Heart left ventricle (tissue), 13 donors: Measurements from ENCODE around the gene ACVR2B.

ENCODE experiments used
- POLR2A ChIP-seq, 2 donors: fragments of 450-650 bp; IDR thresholded peaks; one replicate each; pipeline ENCODE4 v1.6.1; 2017; ENCODE audit warnings: antibody characterized with exemption in 2 of 2, mild to moderate bottlenecking in 2 of 2, moderate library complexity in 2 of 2
- TF ChIP-seq, protein P1 (sequence below), 12 donors: fragments of 200-600 bp; sonication (generic) in 4 of 12; IDR thresholded peaks; one replicate each; pipeline versions ENCODE4 v1.5.0 to v1.8.0; 2018 to 2022; ENCODE audit warnings: antibody characterized with exemption in 12 of 12, mild to moderate bottlenecking in 5 of 12
- donor health status: ischemic (EF 13 %, LVEDD 7.1; RV severe dilation, severe dysfunction).
- donor health status: DM: no; HTN: yes; CAD: no.
- donor health status: DM: no; HTN: no; CAD: no.
- donor health status: ischemic (EF 25% LVEDD 6.9; RV normal size, moderate dysfunction).
- donor health status: ischemic (EF 25% LVEDD 5.7; RV mildly dilated, moderate dysfunction).
- donor health status: ischemic (EF 35%, LVEDD 5.7; RV mildly dilated, moderate dysfunction).
- donor health status: nonischemic (EF 11% LVEDD 7.7; RV severe dilation, severe dysfunction).
- donor health status: DM: yes; HTN: yes; CAD: no.
- donor health status: PGD.
- donor health status: ischemic (EF 29% LVEDD 5.4; RV normal size, mild dysfunction).
- donor health status: nonischemic (EF 23%, LVEDD 6.1; RV moderate dilation, normal function).

DNA sequence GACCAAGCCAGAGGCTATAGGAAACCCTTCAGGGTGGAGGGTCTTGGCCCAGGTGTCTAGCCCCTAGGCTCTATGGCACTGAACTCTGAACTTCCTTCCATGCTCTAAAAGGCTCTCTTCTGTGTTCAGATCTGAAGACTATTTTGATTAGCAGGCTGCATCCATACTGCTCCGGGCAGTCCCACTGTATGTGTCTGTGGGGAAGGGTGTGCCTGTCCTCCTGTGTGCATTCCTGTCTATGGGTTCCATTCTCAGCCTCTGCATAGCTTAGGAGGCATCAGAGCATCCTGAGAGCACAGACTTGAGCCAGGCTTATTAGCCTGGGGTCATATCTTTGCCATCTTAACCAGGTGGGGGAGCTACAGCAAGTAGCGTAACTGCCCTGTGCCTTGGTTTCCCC is 80.5 kb downstream of the ACVR2B start:
- no peak for TF ChIP-seq POLR2A (IDR thresholded peaks at IDR 0.05)
- TF ChIP-seq, protein P1, sequence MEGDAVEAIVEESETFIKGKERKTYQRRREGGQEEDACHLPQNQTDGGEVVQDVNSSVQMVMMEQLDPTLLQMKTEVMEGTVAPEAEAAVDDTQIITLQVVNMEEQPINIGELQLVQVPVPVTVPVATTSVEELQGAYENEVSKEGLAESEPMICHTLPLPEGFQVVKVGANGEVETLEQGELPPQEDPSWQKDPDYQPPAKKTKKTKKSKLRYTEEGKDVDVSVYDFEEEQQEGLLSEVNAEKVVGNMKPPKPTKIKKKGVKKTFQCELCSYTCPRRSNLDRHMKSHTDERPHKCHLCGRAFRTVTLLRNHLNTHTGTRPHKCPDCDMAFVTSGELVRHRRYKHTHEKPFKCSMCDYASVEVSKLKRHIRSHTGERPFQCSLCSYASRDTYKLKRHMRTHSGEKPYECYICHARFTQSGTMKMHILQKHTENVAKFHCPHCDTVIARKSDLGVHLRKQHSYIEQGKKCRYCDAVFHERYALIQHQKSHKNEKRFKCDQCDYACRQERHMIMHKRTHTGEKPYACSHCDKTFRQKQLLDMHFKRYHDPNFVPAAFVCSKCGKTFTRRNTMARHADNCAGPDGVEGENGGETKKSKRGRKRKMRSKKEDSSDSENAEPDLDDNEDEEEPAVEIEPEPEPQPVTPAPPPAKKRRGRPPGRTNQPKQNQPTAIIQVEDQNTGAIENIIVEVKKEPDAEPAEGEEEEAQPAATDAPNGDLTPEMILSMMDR (IDR thresholded peaks at IDR 0.05) = no peak
